Activated CD8-positive, alpha-beta memory T cell treated with anti-CD3 and anti-CD28 coated beads for 24 hours (primary cell): Measurements from ENCODE around the gene CAMK2D.

Experiments used
- DNase-seq: peaks from one replicate; pipeline ENCODE4 v3.0.0-alpha.2; 2020

Gene CAMK2D

GRCh38 chr4:113677325-113677724, 84.2 kb downstream of the CAMK2D start:
- DNase-seq, result no peak

GRCh38 chr4:113675731-113676697, 85.5 kb downstream of the CAMK2D start:
- DNase-seq, result no peak

GRCh38 chr4:113674733-113675132, 86.8 kb downstream of the CAMK2D start:
- no peak for DNase-seq

GRCh38 chr4:113674251-113674650, 87.3 kb downstream of the CAMK2D start:
- DNase-seq, result no peak

- peak; percentile 63 for DNase-seq
Observed at GRCh38 chr4:113673450-113673849, 88.1 kb downstream of the CAMK2D start.

GRCh38 chr4:113666386-113667114, 95.0 kb downstream of the CAMK2D start:
- DNase-seq, result no peak

- no peak for DNase-seq
Observed at GRCh38 chr4:113665036-113665435, 96.5 kb downstream of the CAMK2D start.

GRCh38 chr4:113662581-113662980, 99.0 kb downstream of the CAMK2D start:
- DNase-seq, result no peak

- DNase-seq, result no peak
Observed at GRCh38 chr4:113659127-113659526, 102.4 kb downstream of the CAMK2D start.

- DNase-seq, result no peak
Observed at GRCh38 chr4:113657586-113658233, 103.8 kb downstream of the CAMK2D start.

GRCh38 chr4:113653871-113654270, 107.7 kb downstream of the CAMK2D start:
- no peak for DNase-seq

GRCh38 chr4:113646442-113646822, 115.1 kb downstream of the CAMK2D start:
- no peak for DNase-seq

- no peak for DNase-seq
Observed at GRCh38 chr4:113645771-113646441, 115.6 kb downstream of the CAMK2D start.

- DNase-seq, result no peak
Observed at GRCh38 chr4:113645288-113645687, 116.2 kb downstream of the CAMK2D start.

- DNase-seq, result no peak
Observed at GRCh38 chr4:113644398-113644797, 117.1 kb downstream of the CAMK2D start.

- DNase-seq, result no peak
Observed at GRCh38 chr4:113643505-113643904, 118.0 kb downstream of the CAMK2D start.

GRCh38 chr4:113641025-113641431, 120.5 kb downstream of the CAMK2D start:
- no peak for DNase-seq

GRCh38 chr4:113639326-113639725, 122.2 kb downstream of the CAMK2D start:
- no peak for DNase-seq

- DNase-seq, result no peak
Observed at GRCh38 chr4:113638562-113638832, 123.0 kb downstream of the CAMK2D start.

GRCh38 chr4:113637823-113638561, 123.5 kb downstream of the CAMK2D start:
- no peak for DNase-seq

GRCh38 chr4:113637363-113637762, 124.2 kb downstream of the CAMK2D start:
- DNase-seq, result no peak

- DNase-seq, result no peak
Observed at GRCh38 chr4:113636877-113637276, 124.7 kb downstream of the CAMK2D start.
